GM12892 (cell line): Measurements from ENCODE around the gene DYNAP.

Experiments
- DNase-seq: peaks from one replicate; pipeline ENCODE4 v3.0.0; 2011; ENCODE audit not compliant: insufficient read length
- FAIRE-seq: peaks from 2 replicates; lab custom pipeline; 2011; peaks lifted over from hg19 to GRCh38; lab: Jason Lieb, UNC
- POLR2A ChIP-seq: IDR thresholded peaks from 2 replicates; pipeline ENCODE4 v1.6.1; 2011; ENCODE audit warnings: low read depth, low read length, control low read depth
- POLR2AphosphoS5 ChIP-seq: IDR thresholded peaks from 2 replicates; pipeline ENCODE4 v1.6.1; 2011; ENCODE audit warnings: low read depth, low read length, control low read depth
- TAF1 ChIP-seq: IDR thresholded peaks from 2 replicates; pipeline ENCODE4 v1.6.1; 2011; ENCODE audit warnings: low read depth, mild to moderate bottlenecking, control low read depth, low read length, borderline replicate concordance

DYNAP gene

DNA sequence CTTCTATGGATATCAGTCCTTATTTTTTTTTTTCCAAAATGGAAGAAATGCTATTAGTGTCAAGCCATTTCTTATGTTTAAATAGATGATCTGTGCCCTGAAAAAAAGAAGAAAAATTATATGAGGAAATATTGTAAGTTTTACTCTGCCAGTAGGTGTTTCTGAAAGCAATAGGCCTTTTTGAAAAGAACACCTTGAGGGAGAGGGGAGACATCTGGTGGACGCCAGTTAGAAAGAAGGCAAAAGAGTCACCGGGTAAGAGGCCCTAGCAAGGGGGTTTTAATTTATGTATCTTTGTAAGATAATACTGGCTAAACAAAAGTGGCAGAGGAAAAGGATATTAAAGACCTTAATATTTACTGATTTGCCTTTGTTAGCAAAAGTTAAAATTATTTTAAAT is 56.1 kb downstream of the DYNAP start:
- no peak for DNase-seq
- TF ChIP-seq TAF1 (no peak), POLR2AphosphoS5 (no peak), POLR2A (no peak)
- no peak for FAIRE-seq
